ENCODE measurements around the gene COL18A1. TPM values are rescaled to one million over a fixed set of nuclear protein-coding genes. Genes with fewer than 3 reads are reported as not detected.
A peak's percentile ranks its signal among the peaks of the same experiment; 100 is the strongest.

COL18A1 gene
- total RNA-seq, 1 donor from 2014 or later: 59.0 TPM

DNA sequence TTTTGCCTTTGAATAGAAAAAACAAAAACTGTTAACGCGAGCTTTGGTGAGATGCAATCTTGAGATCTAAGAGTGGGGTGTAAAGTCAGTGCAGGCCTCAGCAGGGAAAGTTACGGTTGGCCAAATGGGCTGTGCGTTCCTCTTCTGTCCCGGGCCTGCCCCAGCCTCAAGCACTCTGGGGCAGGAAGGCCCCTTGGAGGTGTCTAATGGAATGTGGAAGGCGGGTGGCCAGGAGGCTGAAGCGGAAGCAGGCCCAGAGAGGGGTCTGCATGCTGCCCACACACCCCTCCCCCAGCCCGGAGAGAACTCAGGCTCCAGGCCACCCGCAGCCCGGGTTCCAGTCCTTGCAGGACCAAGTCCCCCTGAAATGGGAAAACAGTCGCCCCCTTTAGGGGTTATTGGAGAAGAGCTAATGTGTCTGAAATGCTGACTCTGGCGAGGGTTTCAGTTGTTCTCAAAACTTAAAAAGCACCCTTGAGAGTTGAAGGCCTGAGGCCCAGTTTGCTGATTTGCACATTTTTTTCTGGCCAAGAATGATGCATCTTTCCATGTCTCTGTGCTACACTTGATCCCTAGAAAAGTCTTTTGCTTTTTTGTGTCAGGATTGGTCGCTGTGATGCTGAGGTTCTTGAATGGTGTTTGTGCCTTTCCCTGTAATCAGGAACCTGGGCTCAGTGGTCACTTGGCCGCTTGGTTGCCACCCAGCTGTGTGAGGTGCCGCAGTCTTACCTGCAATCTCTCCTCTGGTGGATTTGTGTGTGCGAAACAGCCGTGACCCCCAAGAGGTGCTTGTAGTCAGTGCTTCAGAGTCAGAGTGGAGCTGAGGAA lies 2.0 kb downstream of the COL18A1 start:
- H3K9me3 ChIP-seq (ENCODE audit: control insufficient read depth in 3 of 3, low read length in 3 of 3): peaks cover 0 to 3% (median 0%) of the 10 kb centered on the region in 3 donors
- peak overlapping the region; percentile 85 for H3K27ac ChIP-seq (ENCODE audit: low read depth, low read length)
- peak overlapping the region; percentile 8 to 59 (median 57) for H3K9ac ChIP-seq (ENCODE audit: low read depth in 1 of 3, low read length in 3 of 3)
- H3K4me3 ChIP-seq (ENCODE audit: low read length in 3 of 3): no peak overlapping the region
- peaks cover 11 to 53% (median 43%) of the 10 kb centered on the region in 3 donors for H3K27me3 ChIP-seq (ENCODE audit: control insufficient read depth in 3 of 3, insufficient read depth in 3 of 3, low read length in 3 of 3)
- H3K36me3 ChIP-seq (ENCODE audit: control insufficient read depth in 3 of 3, insufficient read depth in 3 of 3, low read length in 3 of 3): no peaks in the 10 kb centered on the region
- H3K4me1 ChIP-seq (ENCODE audit: control insufficient read depth in 3 of 3, insufficient read depth in 3 of 3, low read length in 3 of 3): peaks cover 35 to 44% (median 39%) of the 10 kb centered on the region in 3 donors

DNA sequence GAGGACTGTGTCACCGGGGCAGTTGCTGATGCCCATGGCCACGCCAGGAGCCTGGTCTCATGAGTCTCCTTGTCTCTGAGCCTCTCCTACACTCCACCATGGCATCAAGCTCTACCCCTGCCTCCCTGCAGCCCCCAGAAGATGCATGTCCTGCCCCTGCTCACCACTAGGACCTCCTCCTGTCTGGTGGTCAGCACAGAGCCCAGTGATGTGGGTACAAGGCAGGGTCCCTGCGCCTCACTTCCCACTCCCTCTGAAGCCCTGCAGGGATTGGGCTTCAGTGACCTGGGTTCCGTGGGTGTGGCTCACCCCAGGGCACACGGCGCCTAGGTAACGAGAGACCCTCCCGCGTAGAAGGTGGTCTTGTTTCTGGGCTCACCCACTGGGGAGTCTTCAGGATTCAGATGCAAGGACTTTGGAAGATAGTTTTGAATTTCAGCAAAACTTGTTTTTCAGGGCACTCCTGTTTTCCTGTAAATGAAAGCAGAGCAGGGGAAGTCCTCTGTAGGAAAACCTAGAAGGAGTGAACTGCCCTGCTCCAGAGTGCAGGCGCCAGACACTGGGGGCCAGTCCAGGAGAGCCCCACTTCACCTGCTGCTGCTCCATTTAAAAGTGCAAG lies 2.8 kb downstream of the COL18A1 start:
- H3K9ac ChIP-seq (ENCODE audit: low read depth in 1 of 3, low read length in 3 of 3): peak overlapping the region in 1 of 3 donors; percentile 57
- H3K9me3 ChIP-seq (ENCODE audit: control insufficient read depth in 3 of 3, low read length in 3 of 3): no peaks in the 10 kb centered on the region
- H3K4me3 ChIP-seq (ENCODE audit: low read length in 3 of 3): peak overlapping the region in 1 of 3 donors; percentile 22
- H3K36me3 ChIP-seq (ENCODE audit: control insufficient read depth in 3 of 3, insufficient read depth in 3 of 3, low read length in 3 of 3): no peaks in the 10 kb centered on the region
- H3K4me1 ChIP-seq (ENCODE audit: control insufficient read depth in 3 of 3, insufficient read depth in 3 of 3, low read length in 3 of 3): peaks cover 35 to 44% (median 39%) of the 10 kb centered on the region in 3 donors
- peaks cover 11 to 46% (median 43%) of the 10 kb centered on the region in 3 donors for H3K27me3 ChIP-seq (ENCODE audit: control insufficient read depth in 3 of 3, insufficient read depth in 3 of 3, low read length in 3 of 3)
- H3K27ac ChIP-seq (ENCODE audit: low read depth, low read length): peak overlapping the region; percentile 85

DNA sequence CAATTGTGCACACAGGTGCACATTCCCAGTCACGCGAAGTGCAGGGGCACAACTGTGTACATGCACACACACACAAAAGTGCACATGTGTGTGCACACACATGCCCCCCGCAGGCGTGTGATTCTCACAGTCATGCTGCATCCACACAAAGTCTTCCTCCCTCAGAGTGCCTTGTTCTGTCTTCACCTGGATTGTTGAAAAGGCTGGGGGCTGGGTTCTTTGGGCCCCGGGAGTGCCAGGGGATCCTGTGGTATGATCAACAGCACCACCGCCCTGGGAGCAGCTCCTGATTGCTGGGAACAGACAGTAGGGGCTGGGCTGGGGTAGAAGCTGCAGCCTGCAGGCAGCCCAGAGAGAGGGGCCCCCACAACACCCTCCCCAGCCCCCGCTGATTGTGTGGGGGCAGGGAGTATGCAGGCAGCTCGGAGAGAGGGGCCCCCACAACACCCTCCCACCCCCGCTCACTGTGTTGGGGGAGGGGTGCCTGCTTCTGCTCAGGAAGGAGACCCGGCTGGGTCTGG lies 3.4 kb downstream of the COL18A1 start:
- H3K27ac ChIP-seq (ENCODE audit: low read depth, low read length): no peak overlapping the region
- H3K9ac ChIP-seq (ENCODE audit: low read depth in 1 of 3, low read length in 3 of 3): no peak overlapping the region
- no peaks in the 10 kb centered on the region for H3K9me3 ChIP-seq (ENCODE audit: control insufficient read depth in 3 of 3, low read length in 3 of 3)
- H3K4me3 ChIP-seq (ENCODE audit: low read length in 3 of 3): no peak overlapping the region
- no peaks in the 10 kb centered on the region for H3K36me3 ChIP-seq (ENCODE audit: control insufficient read depth in 3 of 3, insufficient read depth in 3 of 3, low read length in 3 of 3)
- H3K27me3 ChIP-seq (ENCODE audit: control insufficient read depth in 3 of 3, insufficient read depth in 3 of 3, low read length in 3 of 3): peaks cover 11 to 41% (median 37%) of the 10 kb centered on the region in 3 donors
- H3K4me1 ChIP-seq (ENCODE audit: control insufficient read depth in 3 of 3, insufficient read depth in 3 of 3, low read length in 3 of 3): peaks cover 35 to 44% (median 39%) of the 10 kb centered on the region in 3 donors

DNA sequence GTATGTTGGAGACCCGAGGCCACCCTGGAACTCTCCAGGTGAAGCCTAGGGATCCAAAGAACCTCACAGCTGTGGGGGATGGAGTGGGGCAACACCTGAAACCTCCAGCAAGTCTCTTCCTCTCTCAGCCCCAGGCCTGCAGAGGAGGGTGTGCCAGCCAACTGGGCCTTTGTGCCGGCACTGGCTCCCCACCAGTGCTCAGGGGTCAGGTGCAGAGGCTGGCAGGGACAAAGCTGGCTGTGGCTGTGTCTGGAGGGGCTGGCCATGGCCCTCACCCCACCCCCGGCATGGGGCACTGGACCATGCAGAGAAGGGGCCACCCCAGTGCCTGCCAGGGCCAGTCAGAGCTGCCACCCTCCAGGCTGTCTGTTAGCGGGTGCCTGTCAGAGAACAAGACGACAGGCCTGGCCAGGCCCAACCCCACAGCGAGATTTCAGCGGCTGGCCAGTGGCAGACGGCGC lies 3.9 kb downstream of the COL18A1 start:
- peaks cover 11 to 37% (median 34%) of the 10 kb centered on the region in 3 donors for H3K27me3 ChIP-seq (ENCODE audit: control insufficient read depth in 3 of 3, insufficient read depth in 3 of 3, low read length in 3 of 3)
- no peak overlapping the region for H3K27ac ChIP-seq (ENCODE audit: low read depth, low read length)

DNA sequence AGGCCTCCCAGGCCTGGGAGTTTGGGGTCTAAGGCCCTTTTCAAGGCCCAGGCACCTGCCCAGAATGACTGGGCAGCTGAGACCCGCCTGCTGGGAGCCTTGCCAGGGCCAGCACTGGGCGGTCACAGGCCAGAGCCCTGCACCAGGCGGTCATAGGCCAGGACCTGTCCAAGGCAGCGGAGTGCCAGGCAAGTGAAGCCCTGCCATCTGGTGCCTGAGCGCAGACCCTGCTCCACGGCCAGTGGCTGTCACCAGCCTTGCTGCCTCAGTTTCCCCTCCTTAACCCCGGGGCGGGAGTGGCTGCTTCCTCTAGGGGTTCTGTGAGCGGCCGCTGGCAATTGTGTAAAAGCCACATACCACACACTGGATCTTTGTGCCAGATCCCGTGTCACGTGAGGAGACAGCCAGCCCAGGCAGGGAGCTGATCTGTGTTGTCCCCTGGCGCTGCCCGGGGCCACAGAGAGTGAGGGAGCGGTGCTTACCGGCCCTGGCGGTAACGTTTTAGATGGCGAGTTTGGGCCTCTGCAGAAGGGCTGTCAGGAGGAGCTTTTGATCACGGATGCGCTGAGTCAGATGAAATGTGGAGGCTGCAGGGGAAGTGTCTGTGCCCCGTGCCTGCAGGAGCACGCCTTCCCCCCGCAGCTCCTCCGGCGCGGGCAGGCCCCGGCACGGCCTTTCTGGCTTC lies 4.6 kb downstream of the COL18A1 start:
- peaks cover 30 to 38% (median 37%) of the 10 kb centered on the region in 3 donors for H3K4me1 ChIP-seq (ENCODE audit: control insufficient read depth in 3 of 3, insufficient read depth in 3 of 3, low read length in 3 of 3)
- H3K9me3 ChIP-seq (ENCODE audit: control insufficient read depth in 3 of 3, low read length in 3 of 3): no peaks in the 10 kb centered on the region
- H3K27me3 ChIP-seq (ENCODE audit: control insufficient read depth in 3 of 3, insufficient read depth in 3 of 3, low read length in 3 of 3): peaks cover 11 to 30% (median 28%) of the 10 kb centered on the region in 3 donors
- no peak overlapping the region for H3K4me3 ChIP-seq (ENCODE audit: low read length in 3 of 3)
- no peak overlapping the region for H3K27ac ChIP-seq (ENCODE audit: low read depth, low read length)
- no peaks in the 10 kb centered on the region for H3K36me3 ChIP-seq (ENCODE audit: control insufficient read depth in 3 of 3, insufficient read depth in 3 of 3, low read length in 3 of 3)
- peak overlapping the region; percentile 4 to 50 (median 14) for H3K9ac ChIP-seq (ENCODE audit: low read depth in 1 of 3, low read length in 3 of 3)

More for the DNA sequence above, 3.9 kb downstream of the COL18A1 start:
- no peak overlapping the region for H3K9ac ChIP-seq (ENCODE audit: low read depth in 1 of 3, low read length in 3 of 3)
- H3K4me1 ChIP-seq (ENCODE audit: control insufficient read depth in 3 of 3, insufficient read depth in 3 of 3, low read length in 3 of 3): peaks cover 35 to 44% (median 42%) of the 10 kb centered on the region in 3 donors
- no peaks in the 10 kb centered on the region for H3K9me3 ChIP-seq (ENCODE audit: control insufficient read depth in 3 of 3, low read length in 3 of 3)
- no peak overlapping the region for H3K4me3 ChIP-seq (ENCODE audit: low read length in 3 of 3)
- H3K36me3 ChIP-seq (ENCODE audit: control insufficient read depth in 3 of 3, insufficient read depth in 3 of 3, low read length in 3 of 3): no peaks in the 10 kb centered on the region

DNA sequence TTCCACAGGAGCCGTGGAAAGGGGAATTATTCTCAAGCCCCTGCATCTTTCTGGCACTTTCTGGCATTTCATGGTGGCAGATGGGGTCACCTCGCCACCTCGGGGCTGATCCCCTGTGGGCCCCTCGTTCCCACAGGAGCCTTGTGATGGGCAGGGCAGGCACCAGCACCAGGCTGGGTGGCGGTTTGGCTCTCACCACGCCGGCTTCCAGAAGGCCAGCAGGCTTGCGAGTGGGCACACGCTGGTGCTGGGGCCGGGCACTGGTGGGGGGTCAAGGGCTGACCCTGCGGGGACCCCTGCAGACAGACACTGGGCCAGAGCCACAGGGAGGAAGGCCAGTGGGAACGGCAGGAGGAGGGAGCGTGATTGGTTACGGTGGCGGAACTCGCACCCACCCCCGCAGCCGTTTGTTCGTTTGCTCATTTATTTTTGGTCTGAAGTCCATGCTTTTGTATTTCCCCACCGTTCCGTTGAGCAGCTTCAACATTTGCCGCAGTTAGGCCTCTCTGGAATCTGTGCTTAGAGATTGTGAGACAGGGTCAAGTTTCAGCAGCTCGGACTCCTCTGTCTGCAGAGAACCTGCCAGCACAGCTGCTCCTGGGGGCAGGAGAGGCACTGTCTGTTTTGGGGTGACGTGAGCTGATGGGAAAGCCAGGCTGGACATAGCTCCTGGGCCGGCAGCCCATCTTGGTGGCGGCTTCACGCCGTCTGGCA lies 5.3 kb downstream of the COL18A1 start:
- Histone ChIP-seq H3K9me3 (ENCODE audit: control insufficient read depth in 3 of 3, low read length in 3 of 3) (no peaks in the 10 kb centered on the region), H3K4me3 (ENCODE audit: low read length in 3 of 3) (peak overlapping the region in 2 of 3 donors; percentile 15 to 52), H3K9ac (ENCODE audit: low read depth in 1 of 3, low read length in 3 of 3) (peak overlapping the region in 2 of 3 donors; percentile 30 to 50), H3K36me3 (ENCODE audit: control insufficient read depth in 3 of 3, insufficient read depth in 3 of 3, low read length in 3 of 3) (no peaks in the 10 kb centered on the region), H3K4me1 (ENCODE audit: control insufficient read depth in 3 of 3, insufficient read depth in 3 of 3, low read length in 3 of 3) (peaks cover 30 to 38% (median 36%) of the 10 kb centered on the region in 3 donors), H3K27me3 (ENCODE audit: control insufficient read depth in 3 of 3, insufficient read depth in 3 of 3, low read length in 3 of 3) (peaks cover 11 to 30% (median 28%) of the 10 kb centered on the region in 3 donors), H3K27ac (ENCODE audit: low read depth, low read length) (peak overlapping the region; percentile 30)

DNA sequence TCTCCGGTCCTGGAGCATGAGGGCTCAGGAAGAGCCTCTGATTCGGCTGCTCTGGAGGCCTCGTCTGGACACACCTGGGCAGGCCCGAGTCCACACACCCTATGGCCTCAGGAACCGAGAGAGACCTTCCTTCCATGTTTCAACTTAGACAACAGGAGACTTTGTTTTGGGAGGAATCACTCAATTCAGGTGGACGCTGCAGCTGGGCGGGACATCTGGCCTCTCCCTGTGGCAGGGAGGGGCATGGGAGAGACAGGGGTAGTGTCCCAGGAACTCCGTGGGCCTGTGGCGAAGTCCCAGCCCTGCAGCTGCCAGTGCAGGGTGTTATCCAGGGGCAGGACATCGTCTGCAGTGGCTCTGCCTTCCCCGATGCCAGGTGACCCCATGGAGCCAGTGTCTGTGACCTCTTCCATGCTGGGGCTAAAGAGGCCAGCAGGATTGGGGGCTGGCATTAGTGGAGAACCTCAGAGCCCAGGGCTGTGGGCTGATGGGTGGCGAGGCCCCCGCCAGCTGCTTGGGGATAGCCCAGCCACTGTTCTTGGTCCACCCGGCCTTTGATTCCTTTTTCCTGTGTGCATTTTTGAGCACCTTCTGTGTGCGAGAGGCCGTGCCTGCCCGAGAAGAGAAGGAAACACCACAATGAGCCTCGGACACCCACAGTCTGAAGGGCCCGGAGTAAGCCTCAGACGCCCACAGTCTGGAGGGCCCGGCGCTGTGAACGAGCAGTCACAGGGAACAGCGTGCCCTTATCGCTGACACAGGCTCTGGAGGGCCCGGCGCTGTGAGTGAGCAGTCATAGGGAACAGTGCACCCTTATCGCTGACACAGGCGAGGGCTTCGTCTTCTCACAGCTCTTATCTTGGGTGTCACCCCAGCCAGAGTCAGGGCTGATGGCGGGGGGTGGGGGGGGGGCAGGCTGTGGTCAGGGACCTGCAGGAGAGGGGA lies 6.2 kb downstream of the COL18A1 start:
- no peak overlapping the region for H3K4me3 ChIP-seq (ENCODE audit: low read length in 3 of 3)
- no peaks in the 10 kb centered on the region for H3K36me3 ChIP-seq (ENCODE audit: control insufficient read depth in 3 of 3, insufficient read depth in 3 of 3, low read length in 3 of 3)
- peaks cover 30 to 35% (median 34%) of the 10 kb centered on the region in 3 donors for H3K4me1 ChIP-seq (ENCODE audit: control insufficient read depth in 3 of 3, insufficient read depth in 3 of 3, low read length in 3 of 3)
- peak overlapping the region in 2 of 3 donors; percentile 30 to 50 for H3K9ac ChIP-seq (ENCODE audit: low read depth in 1 of 3, low read length in 3 of 3)
- H3K27ac ChIP-seq (ENCODE audit: low read depth, low read length): no peak overlapping the region
- peaks cover 7 to 27% (median 24%) of the 10 kb centered on the region in 3 donors for H3K27me3 ChIP-seq (ENCODE audit: control insufficient read depth in 3 of 3, insufficient read depth in 3 of 3, low read length in 3 of 3)
- H3K9me3 ChIP-seq (ENCODE audit: control insufficient read depth in 3 of 3, low read length in 3 of 3): no peaks in the 10 kb centered on the region

DNA sequence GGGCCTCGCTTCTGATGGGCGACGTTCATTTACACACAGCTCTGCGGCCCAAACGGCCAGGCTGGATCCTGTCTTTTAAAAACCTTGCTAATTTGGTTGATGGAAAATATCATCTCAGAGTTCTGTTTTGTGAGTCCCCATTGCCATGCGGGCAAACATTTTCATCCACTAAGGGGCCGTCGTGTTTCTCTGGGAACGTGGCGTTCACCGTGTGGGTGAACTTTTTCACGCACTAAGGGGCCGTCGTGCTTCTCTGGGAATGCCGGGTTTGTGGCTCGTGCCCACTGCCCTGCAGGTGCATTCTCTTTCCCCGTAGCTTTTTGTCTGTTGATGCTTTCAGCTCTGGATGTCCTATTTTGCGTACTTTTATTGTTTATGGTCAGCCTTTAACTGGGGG lies 6.8 kb downstream of the COL18A1 start:
- Histone ChIP-seq H3K27ac (ENCODE audit: low read depth, low read length) (no peak overlapping the region), H3K4me1 (ENCODE audit: control insufficient read depth in 3 of 3, insufficient read depth in 3 of 3, low read length in 3 of 3) (peaks cover 27 to 33% (median 32%) of the 10 kb centered on the region in 3 donors), H3K9me3 (ENCODE audit: control insufficient read depth in 3 of 3, low read length in 3 of 3) (no peaks in the 10 kb centered on the region), H3K9ac (ENCODE audit: low read depth in 1 of 3, low read length in 3 of 3) (no peak overlapping the region), H3K27me3 (ENCODE audit: control insufficient read depth in 3 of 3, insufficient read depth in 3 of 3, low read length in 3 of 3) (peaks cover 7 to 23% (median 20%) of the 10 kb centered on the region in 3 donors), H3K4me3 (ENCODE audit: low read length in 3 of 3) (no peak overlapping the region), H3K36me3 (ENCODE audit: control insufficient read depth in 3 of 3, insufficient read depth in 3 of 3, low read length in 3 of 3) (no peaks in the 10 kb centered on the region)
